ENCODE results near the gene OSBPL2.

The OSBPL2 gene

GRCh38 chr20:62222266-62222850 lies 16.0 kb upstream of the OSBPL2 start:
- DNase-seq (ENCODE audit: low read depth in 2 of 2), result no peak

- no peak for DNase-seq (ENCODE audit: low read depth in 2 of 2)
Measured at GRCh38 chr20:62222972-62223371, 15.3 kb upstream of the OSBPL2 start.

- no peak for DNase-seq (ENCODE audit: low read depth in 2 of 2)
Measured at GRCh38 chr20:62223571-62223970, 14.8 kb upstream of the OSBPL2 start.

- no peak for DNase-seq (ENCODE audit: low read depth in 2 of 2)
Measured at GRCh38 chr20:62224113-62224855, 14.0 kb upstream of the OSBPL2 start.

- DNase-seq (ENCODE audit: low read depth in 2 of 2), result no peak
Measured at GRCh38 chr20:62225026-62225425, 13.3 kb upstream of the OSBPL2 start.

- no peak for DNase-seq (ENCODE audit: low read depth in 2 of 2)
Measured at GRCh38 chr20:62225820-62226635, 12.3 kb upstream of the OSBPL2 start.

- DNase-seq (ENCODE audit: low read depth in 2 of 2), result no peak
Measured at GRCh38 chr20:62226707-62227590, 11.4 kb upstream of the OSBPL2 start.

GRCh38 chr20:62227591-62227976 lies 10.7 kb upstream of the OSBPL2 start:
- no peak for DNase-seq (ENCODE audit: low read depth in 2 of 2)

GRCh38 chr20:62227977-62228958 lies 10.1 kb upstream of the OSBPL2 start:
- no peak for DNase-seq (ENCODE audit: low read depth in 2 of 2)

GRCh38 chr20:62228982-62229545 lies 9.3 kb upstream of the OSBPL2 start:
- DNase-seq (ENCODE audit: low read depth in 2 of 2), result no peak

GRCh38 chr20:62229667-62230066 lies 8.7 kb upstream of the OSBPL2 start:
- no peak for DNase-seq (ENCODE audit: low read depth in 2 of 2)

GRCh38 chr20:62230276-62230675 lies 8.0 kb upstream of the OSBPL2 start:
- DNase-seq (ENCODE audit: low read depth in 2 of 2), result no peak

- DNase-seq (ENCODE audit: low read depth in 2 of 2), result no peak
Measured at GRCh38 chr20:62230696-62231095, 7.6 kb upstream of the OSBPL2 start.

GRCh38 chr20:62231292-62231691 lies 7.0 kb upstream of the OSBPL2 start:
- DNase-seq (ENCODE audit: low read depth in 2 of 2), result no peak

GRCh38 chr20:62232194-62232593 lies 6.1 kb upstream of the OSBPL2 start:
- no peak for DNase-seq (ENCODE audit: low read depth in 2 of 2)

- DNase-seq (ENCODE audit: low read depth in 2 of 2), result no peak
Measured at GRCh38 chr20:62232770-62233645, 5.3 kb upstream of the OSBPL2 start.

GRCh38 chr20:62233684-62234083 lies 4.6 kb upstream of the OSBPL2 start:
- DNase-seq (ENCODE audit: low read depth in 2 of 2), result no peak

GRCh38 chr20:62234339-62234738 lies 4.0 kb upstream of the OSBPL2 start:
- no peak for DNase-seq (ENCODE audit: low read depth in 2 of 2)
